Central memory CD8-positive, alpha-beta T cell (primary cell): Measurements from ENCODE around the gene RPS15A.
"Not testable (repeated sequence)": the region's sequence is repeated elsewhere in the genome, so short reads cannot be mapped to it uniquely, and the experiment has no call there.

Source experiments
- ATAC-seq: fragments of 150-1000 bp; cut with Tn5 transposase; replicated peaks from 2 replicates; pipeline ENCODE4 v1.10.0; 2022; ENCODE audit warnings: mild to moderate bottlenecking, moderate FRiP score, moderate number of reproducible peaks; ENCODE audit not compliant: poor library complexity, severe bottlenecking; ENCODE audit errors: extremely low read depth
- DNase-seq, 2 donors: peaks; one replicate each; pipeline ENCODE4 v3.0.0; 2021; ENCODE audit warnings: low spot score in 2 of 2
- H3K27ac Mint-ChIP-seq: one replicate; pipeline ENCODE4 v1.8.0; 2022; ENCODE audit warnings: low read depth, mild to moderate bottlenecking, moderate library complexity, mixed read lengths
- H3K27me3 Mint-ChIP-seq: one replicate; pipeline ENCODE4 v1.8.0; 2022; ENCODE audit warnings: mixed read lengths
- H3K36me3 Mint-ChIP-seq: one replicate; pipeline ENCODE4 v1.8.0; 2022; ENCODE audit warnings: mild to moderate bottlenecking, moderate library complexity, mixed read lengths; ENCODE audit not compliant: insufficient read depth
- H3K4me1 Mint-ChIP-seq: one replicate; pipeline ENCODE4 v1.8.0; 2022; ENCODE audit warnings: mixed read lengths
- H3K4me3 Mint-ChIP-seq: one replicate; pipeline ENCODE4 v1.8.0; 2022; ENCODE audit warnings: mild to moderate bottlenecking, moderate library complexity, mixed read lengths
- H3K9me3 Mint-ChIP-seq: one replicate; pipeline ENCODE4 v1.8.0; 2022; ENCODE audit warnings: mixed read lengths

The RPS15A gene

GRCh38 chr16:18767217-18767616, 22.9 kb downstream of the RPS15A start:
- ATAC-seq (peak; percentile 94), DNase-seq (peak in 1 of 2 donors; percentile 57)
- H3K27me3 Mint-ChIP-seq, H3K36me3 Mint-ChIP-seq, H3K9me3 Mint-ChIP-seq, H3K4me1 Mint-ChIP-seq: not testable (repeated sequence)
- peak overlapping the region; percentile 11 for H3K4me3 Mint-ChIP-seq
- H3K27ac Mint-ChIP-seq = peak overlapping the region; percentile 25

- not testable (repeated sequence) for H3K4me3 Mint-ChIP-seq, H3K4me1 Mint-ChIP-seq, H3K27ac Mint-ChIP-seq, H3K27me3 Mint-ChIP-seq, DNase-seq, H3K9me3 Mint-ChIP-seq, ATAC-seq, H3K36me3 Mint-ChIP-seq
Observed at GRCh38 chr16:18762713-18763112, 27.4 kb downstream of the RPS15A start.

GRCh38 chr16:18759598-18760520, 30.3 kb downstream of the RPS15A start:
- H3K27ac Mint-ChIP-seq, H3K36me3 Mint-ChIP-seq, H3K27me3 Mint-ChIP-seq, H3K9me3 Mint-ChIP-seq, H3K4me3 Mint-ChIP-seq: not testable (repeated sequence)
- peak; percentile 87 for ATAC-seq
- DNase-seq = peak in 1 of 2 donors; percentile 67
- H3K4me1 Mint-ChIP-seq = peaks cover 13% of the 10 kb centered on the region

- ATAC-seq = peak; percentile 30
- H3K36me3 Mint-ChIP-seq, H3K27me3 Mint-ChIP-seq, H3K9me3 Mint-ChIP-seq, H3K4me3 Mint-ChIP-seq, H3K27ac Mint-ChIP-seq, DNase-seq: not testable (repeated sequence)
- peaks cover 13% of the 10 kb centered on the region for H3K4me1 Mint-ChIP-seq
Observed at GRCh38 chr16:18757960-18758660, 32.0 kb downstream of the RPS15A start.

- ATAC-seq, H3K27me3 Mint-ChIP-seq: not testable (repeated sequence)
- peak overlapping the region; percentile 82 for H3K27ac Mint-ChIP-seq
Observed at GRCh38 chr16:18756639-18757038, 33.5 kb downstream of the RPS15A start.

GRCh38 chr16:18742870-18743269, 47.3 kb downstream of the RPS15A start:
- H3K27ac Mint-ChIP-seq, ATAC-seq, H3K9me3 Mint-ChIP-seq, H3K4me3 Mint-ChIP-seq, H3K27me3 Mint-ChIP-seq, DNase-seq, H3K36me3 Mint-ChIP-seq, H3K4me1 Mint-ChIP-seq: not testable (repeated sequence)

More at GRCh38 chr16:18756639-18757038, 33.5 kb downstream of the RPS15A start:
- DNase-seq, H3K9me3 Mint-ChIP-seq, H3K36me3 Mint-ChIP-seq: not testable (repeated sequence)
- peak overlapping the region; percentile 65 for H3K4me3 Mint-ChIP-seq
- peaks cover 13% of the 10 kb centered on the region for H3K4me1 Mint-ChIP-seq

- H3K27me3 Mint-ChIP-seq, H3K4me3 Mint-ChIP-seq, H3K27ac Mint-ChIP-seq, H3K36me3 Mint-ChIP-seq, H3K4me1 Mint-ChIP-seq, DNase-seq, ATAC-seq, H3K9me3 Mint-ChIP-seq: not testable (repeated sequence)
Observed at GRCh38 chr16:18740027-18740426, 50.1 kb downstream of the RPS15A start.

GRCh38 chr16:18738768-18739167, 51.4 kb downstream of the RPS15A start:
- H3K4me1 Mint-ChIP-seq, H3K27me3 Mint-ChIP-seq, H3K36me3 Mint-ChIP-seq, H3K9me3 Mint-ChIP-seq, H3K4me3 Mint-ChIP-seq, H3K27ac Mint-ChIP-seq, DNase-seq, ATAC-seq: not testable (repeated sequence)

- not testable (repeated sequence) for H3K27me3 Mint-ChIP-seq, H3K9me3 Mint-ChIP-seq, ATAC-seq, H3K4me3 Mint-ChIP-seq, DNase-seq, H3K27ac Mint-ChIP-seq, H3K36me3 Mint-ChIP-seq, H3K4me1 Mint-ChIP-seq
Observed at GRCh38 chr16:18734279-18734678, 55.9 kb downstream of the RPS15A start.
